Gastrocnemius medialis (tissue), 4 donors: ENCODE measurements around the gene GPR142.

ENCODE experiments used
- CTCF ChIP-seq, 5 experiments: fragments of 450-650 bp in 3 of 5; fragments of 200-600 bp in 2 of 5; sonication (generic) in 2 of 5; IDR thresholded peaks in 4 of 5; conservative IDR thresholded peaks in 1 of 5; 1 replicate in 4 of 5; 2 replicates in 1 of 5; pipeline ENCODE4 v1.5.1; 2016 to 2019; ENCODE audit warnings: antibody characterized with exemption in 5 of 5, mild to moderate bottlenecking in 3 of 5, moderate library complexity in 3 of 5
- POLR2A ChIP-seq, 2 donors: fragments of 450-650 bp; IDR thresholded peaks; one replicate each; pipeline ENCODE4 v1.6.1; 2017; ENCODE audit warnings: antibody characterized with exemption in 2 of 2, mild to moderate bottlenecking in 2 of 2, moderate library complexity in 2 of 2

- no peak for TF ChIP-seq CTCF (IDR thresholded peaks at IDR 0.05 in 4 of 5, conservative IDR thresholded peaks at IDR 0.05 in 1 of 5)
- TF ChIP-seq POLR2A (IDR thresholded peaks at IDR 0.05), result no peak
Observed at GRCh38 chr17:74350486-74350885, 16.8 kb upstream of the GPR142 start.
